ENCODE measurements around the gene WDR12. TPM values are rescaled to one million over a fixed set of nuclear protein-coding genes. Genes with fewer than 3 reads are reported as not detected.

Gene WDR12
- total and polyA plus RNA-seq, 2 experiments from 2014 or later: 45.8 to 66.1 TPM

DNA sequence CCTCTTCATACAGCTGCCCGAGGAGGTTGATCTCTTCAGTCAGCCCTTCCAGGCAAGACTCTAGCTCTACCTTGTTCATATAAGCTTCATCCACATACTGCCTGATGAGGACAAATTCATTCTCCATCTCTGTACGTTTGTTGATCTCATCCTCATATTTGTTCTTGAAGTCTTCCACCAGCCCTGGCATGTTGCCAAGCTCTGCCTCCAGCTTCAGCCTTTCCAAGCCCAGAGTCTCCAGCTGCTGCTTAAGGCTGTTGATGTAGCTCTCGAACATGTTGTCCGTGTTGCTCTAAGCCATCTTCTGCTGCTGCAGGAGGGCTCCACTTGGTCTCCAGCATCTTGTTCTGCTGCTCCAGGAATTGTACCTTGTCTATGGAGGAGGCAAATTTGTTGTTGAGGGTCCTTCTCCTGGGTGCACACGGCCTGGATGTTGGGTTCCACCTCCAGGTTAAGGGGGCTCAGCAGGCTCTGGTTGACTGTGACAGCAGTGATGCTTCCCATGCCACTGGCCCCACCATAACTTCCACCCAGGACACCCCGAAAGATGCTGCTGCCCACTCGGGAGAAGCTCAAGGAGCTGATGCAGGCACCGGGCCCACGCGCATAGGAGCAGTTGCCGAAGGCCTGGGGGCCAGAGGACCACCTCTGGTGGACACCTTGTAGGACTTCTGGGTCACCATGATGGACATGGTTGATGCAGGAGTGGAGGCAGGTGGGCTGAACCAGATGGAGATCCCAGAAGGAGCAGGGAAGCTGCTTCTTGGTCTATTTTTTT, 70.2 kb downstream of the WDR12 start:
- no peak for DNase-seq
- H3F3A ChIP-seq (ENCODE audit: insufficient read depth): no peaks in the 10 kb centered on the region
- no peaks in the 10 kb centered on the region for H3K36me3 ChIP-seq (ENCODE audit: low read depth)
- H3K27me3 ChIP-seq (replicated peaks; ENCODE audit: insufficient read depth): no peaks in the 10 kb centered on the region
- H4K20me1 ChIP-seq (ENCODE audit: insufficient read depth): no peaks in the 10 kb centered on the region
- WGBS, 2 experiments (ENCODE audit: low coverage in 1 of 2, low lambda C conversion rate in 2 of 2, missing lambda C conversion rate in 2 of 2): 80% methylated on average over 11 of the region's 11 CpGs
- in situ Hi-C loops (cut with MboI): no loop called here
- no peak overlapping the region for H3K27ac ChIP-seq
- no peaks in the 10 kb centered on the region for H3K4me1 ChIP-seq (ENCODE audit: insufficient read depth)
- no peaks in the 10 kb centered on the region for H3K79me2 ChIP-seq (ENCODE audit: insufficient read depth)
- no peak overlapping the region for H2AFZ ChIP-seq
- H3K9me3 ChIP-seq (ENCODE audit: low read depth): peaks cover 8% of the 10 kb centered on the region
- no peak overlapping the region for H3K9ac ChIP-seq
- H3K4me3 ChIP-seq: no peak overlapping the region
- TF ChIP-seq EZH2phosphoT487 (IDR thresholded peaks at IDR 0.05; ENCODE audit: insufficient read depth, low read depth) (no peak), EZH2 (IDR thresholded peaks at IDR 0.05; ENCODE audit: insufficient read depth, poor library complexity, severe bottlenecking) (no peak)
- no peaks in the 10 kb centered on the region for H3K9me2 ChIP-seq (ENCODE audit: insufficient read depth)
- no peak overlapping the region for H3K4me2 ChIP-seq (ENCODE audit: unreplicated experiment)

DNA sequence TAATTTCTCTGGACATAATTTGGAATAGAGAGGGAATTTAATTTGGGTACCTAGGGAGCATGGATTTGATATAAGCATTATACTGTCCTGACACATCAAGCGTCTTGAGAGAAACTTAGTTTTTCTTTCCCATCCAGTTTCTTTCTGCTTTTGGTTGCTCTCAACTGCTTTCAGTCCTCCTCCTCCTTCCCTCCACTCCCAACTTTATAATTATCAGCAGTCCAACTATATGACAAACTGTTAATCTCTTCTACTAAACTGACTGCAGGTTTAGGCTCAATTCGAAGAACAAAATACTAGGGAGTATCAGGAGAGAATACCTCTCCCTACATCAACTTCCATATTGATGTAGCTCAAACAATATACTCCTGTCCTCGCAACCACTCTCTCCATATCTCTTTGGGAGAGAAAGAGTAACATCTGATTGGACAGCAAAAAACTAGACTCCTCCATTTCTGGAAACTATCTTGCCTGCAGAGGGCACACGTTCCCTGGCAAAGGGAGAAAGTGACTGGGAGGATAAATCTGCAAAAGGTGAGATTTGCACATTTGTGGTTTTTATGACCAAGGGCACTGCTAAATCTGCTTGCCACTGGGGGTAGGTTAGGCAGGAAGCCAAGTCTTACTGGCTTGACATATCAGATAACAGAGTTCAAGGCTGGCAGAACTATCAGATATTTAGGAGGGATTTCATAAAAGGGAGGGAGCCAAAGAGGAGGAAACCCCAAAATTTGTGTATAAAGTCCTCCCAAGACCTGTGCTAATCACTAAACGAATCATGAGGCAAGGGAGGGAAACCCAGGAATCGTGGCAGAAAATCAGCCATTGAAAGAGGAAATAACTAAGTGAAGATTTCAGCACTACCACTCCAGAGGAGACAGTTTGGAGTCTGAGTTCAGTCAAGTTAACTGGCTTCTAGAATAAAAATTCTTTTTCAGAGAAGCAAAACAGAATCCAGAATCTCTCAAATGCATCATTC, 79.9 kb downstream of the WDR12 start:
- H3F3A ChIP-seq (ENCODE audit: insufficient read depth): no peaks in the 10 kb centered on the region
- H3K27ac ChIP-seq: no peak overlapping the region
- H3K4me2 ChIP-seq (ENCODE audit: unreplicated experiment): no peak overlapping the region
- no peaks in the 10 kb centered on the region for H3K79me2 ChIP-seq (ENCODE audit: insufficient read depth)
- H4K20me1 ChIP-seq (ENCODE audit: insufficient read depth): no peaks in the 10 kb centered on the region
- H3K9me3 ChIP-seq (ENCODE audit: low read depth): no peaks in the 10 kb centered on the region
- no peaks in the 10 kb centered on the region for H3K36me3 ChIP-seq (ENCODE audit: low read depth)
- H3K4me3 ChIP-seq: no peak overlapping the region
- peak; percentile 65 for DNase-seq
- WGBS, 2 experiments (ENCODE audit: low coverage in 1 of 2, low lambda C conversion rate in 2 of 2, missing lambda C conversion rate in 2 of 2): 50 to 54% methylated on average over 6 of the region's 6 CpGs
- in situ Hi-C loops (cut with MboI): no loop called here
- H3K27me3 ChIP-seq (replicated peaks; ENCODE audit: insufficient read depth): no peaks in the 10 kb centered on the region
- TF ChIP-seq EZH2phosphoT487 (IDR thresholded peaks at IDR 0.05; ENCODE audit: insufficient read depth, low read depth) (no peak), EZH2 (IDR thresholded peaks at IDR 0.05; ENCODE audit: insufficient read depth, poor library complexity, severe bottlenecking) (no peak)
- H3K9me2 ChIP-seq (ENCODE audit: insufficient read depth): no peaks in the 10 kb centered on the region
- peak overlapping the region; percentile 40; the same call in 1 of the 2 replicates for H2AFZ ChIP-seq
- peaks cover 4% of the 10 kb centered on the region; the same call in 1 of the 2 replicates for H3K4me1 ChIP-seq (ENCODE audit: insufficient read depth)
- no peak overlapping the region for H3K9ac ChIP-seq

DNA sequence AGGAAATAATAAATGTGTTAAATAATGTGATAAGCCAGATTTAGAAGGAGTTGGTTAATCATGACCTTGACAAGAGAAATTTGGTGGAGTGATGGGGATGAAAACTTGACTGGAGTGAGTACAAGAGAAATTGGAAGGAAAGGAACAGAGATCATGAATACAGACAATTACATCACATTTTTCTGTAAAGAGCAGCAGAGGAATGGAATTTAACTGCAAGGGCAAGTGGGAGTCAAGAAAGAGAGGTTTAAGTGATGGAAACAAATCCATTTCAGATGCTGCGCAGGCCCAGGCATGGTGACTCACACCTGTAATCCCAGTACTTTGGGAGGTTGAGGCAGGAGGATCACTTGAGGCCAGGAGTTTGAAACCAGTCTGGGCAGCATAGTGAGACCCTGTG, 86.6 kb downstream of the WDR12 start:
- Histone ChIP-seq H3K4me2 (ENCODE audit: unreplicated experiment) (no peak overlapping the region), H4K20me1 (ENCODE audit: insufficient read depth) (no peaks in the 10 kb centered on the region), H3K4me3 (no peak overlapping the region), H3K9me2 (ENCODE audit: insufficient read depth) (no peaks in the 10 kb centered on the region), H3K9me3 (ENCODE audit: low read depth) (no peaks in the 10 kb centered on the region), H3F3A (ENCODE audit: insufficient read depth) (no peaks in the 10 kb centered on the region), H3K9ac (no peak overlapping the region), H2AFZ (no peak overlapping the region), H3K27ac (no peak overlapping the region), H3K4me1 (ENCODE audit: insufficient read depth) (no peaks in the 10 kb centered on the region), H3K27me3 (replicated peaks; ENCODE audit: insufficient read depth) (no peaks in the 10 kb centered on the region), H3K79me2 (ENCODE audit: insufficient read depth) (no peaks in the 10 kb centered on the region), H3K36me3 (ENCODE audit: low read depth) (no peaks in the 10 kb centered on the region)
- DNase-seq: peak; percentile 5
- in situ Hi-C loops (cut with MboI): no loop called here
- 93 to 100% methylated on average over 1 of the region's 1 CpG for WGBS, 2 experiments (ENCODE audit: low coverage in 1 of 2, low lambda C conversion rate in 2 of 2, missing lambda C conversion rate in 2 of 2)
- TF ChIP-seq EZH2phosphoT487 (IDR thresholded peaks at IDR 0.05; ENCODE audit: insufficient read depth, low read depth) (no peak), EZH2 (IDR thresholded peaks at IDR 0.05; ENCODE audit: insufficient read depth, poor library complexity, severe bottlenecking) (no peak)

Other genes starting within 250 kb of the WDR12 start
- gene ICA1L, start 39.9 kb downstream of the WDR12 start, total RNA-seq (2014; rRNA removed; shearing (Covaris generic)): 5.4 and 8.1 TPM in 2 replicates
- 3.4 and 3.8 TPM in 2 replicates for gene ICA1L, start 39.9 kb downstream of the WDR12 start, polyA plus RNA-seq (2016; fragmentation: Nextera tagmentation; extraction: Ambion mirVana)
- gene CARF, start 602 bp upstream of the WDR12 start, total RNA-seq (2014; rRNA removed; shearing (Covaris generic)): 8.1 and 9.5 TPM in 2 replicates
- 4.3 and 4.8 TPM in 2 replicates for gene CARF, start 602 bp upstream of the WDR12 start, polyA plus RNA-seq (2016; fragmentation: Nextera tagmentation; extraction: Ambion mirVana)
- gene NBEAL1, start 103.2 kb upstream of the WDR12 start, total RNA-seq (2014; rRNA removed; shearing (Covaris generic)): 36.0 and 45.1 TPM in 2 replicates
- gene NBEAL1, start 103.2 kb upstream of the WDR12 start, polyA plus RNA-seq (2016; fragmentation: Nextera tagmentation; extraction: Ambion mirVana): 16.8 and 23.6 TPM in 2 replicates

All from GM23248 (cell line).